SK-N-MC (cell line): ENCODE results near the gene MPRIP.

ENCODE experiments used
- EZH2 ChIP-seq: fragments of 200-600 bp; sonication (generic); IDR thresholded peaks from one replicate; pipeline ENCODE4 v1.6.1; 2017; ENCODE audit warnings: antibody characterized with exemption
- FOXP2 ChIP-seq: optimal IDR thresholded peaks from 2 replicates; pipeline ENCODE3; 2011; ENCODE audit warnings: mild to moderate bottlenecking, moderate library complexity; ENCODE audit not compliant: insufficient read depth; ENCODE audit errors: extremely low read length, control extremely low read depth
- POLR2AphosphoS5 ChIP-seq: IDR thresholded peaks from 2 replicates; pipeline ENCODE4 v1.6.1; 2012; ENCODE audit warnings: mild to moderate bottlenecking, low read depth, low read length, borderline replicate concordance

- TF ChIP-seq FOXP2 (no peak), EZH2 (no peak), POLR2AphosphoS5 (no peak)
Observed at GRCh38 chr17:17191346-17191792, 149.1 kb downstream of the MPRIP start.
